GM21390 (cell line): ENCODE results near the gene HOXC13.

Experiments used
- ATAC-seq: cut with Tn5 transposase; IDR thresholded peaks from one replicate; pipeline ENCODE4 v1.9.1; 2021; ENCODE audit not compliant: unreplicated experiment

Gene HOXC13

GRCh38 chr12:53968214-53969127 lies 29.8 kb downstream of the HOXC13 start:
- ATAC-seq: no peak

GRCh38 chr12:53969588-53970259 lies 31.1 kb downstream of the HOXC13 start:
- ATAC-seq: no peak

GRCh38 chr12:53970451-53970850 lies 31.8 kb downstream of the HOXC13 start:
- no peak for ATAC-seq

- ATAC-seq: no peak
These were observed 32.5 kb downstream of the HOXC13 start for GRCh38 chr12:53971129-53971528.

- no peak for ATAC-seq
These were observed 33.1 kb downstream of the HOXC13 start for GRCh38 chr12:53971686-53972085.

- ATAC-seq: no peak
These were observed 33.6 kb downstream of the HOXC13 start for GRCh38 chr12:53972152-53972702.

GRCh38 chr12:53972722-53973235 lies 34.1 kb downstream of the HOXC13 start, which contains the start of gene HOXC11:
Gene HOXC11, plus strand, starts transcription at chr12:53973126. Its CDS starts 116 bp downstream, at chr12:53973242.
- ATAC-seq: no peak

- no peak for ATAC-seq
These were observed 34.8 kb downstream of the HOXC13 start for GRCh38 chr12:53973236-53974042.

GRCh38 chr12:53974084-53975063 lies 35.7 kb downstream of the HOXC13 start, which contains the start of gene HOTAIR:
Gene HOTAIR, minus strand, starts transcription at chr12:53974954.
- no peak for ATAC-seq

GRCh38 chr12:53975064-53975471 lies 36.4 kb downstream of the HOXC13 start:
- ATAC-seq: no peak

- ATAC-seq: no peak
These were observed 37.0 kb downstream of the HOXC13 start for GRCh38 chr12:53975479-53976152.

- no peak for ATAC-seq
These were observed 37.7 kb downstream of the HOXC13 start for GRCh38 chr12:53976172-53976822.

- no peak for ATAC-seq
These were observed 38.4 kb downstream of the HOXC13 start for GRCh38 chr12:53976823-53977595.

GRCh38 chr12:53977596-53978445 lies 39.2 kb downstream of the HOXC13 start:
- no peak for ATAC-seq

GRCh38 chr12:53978477-53979356 lies 40.1 kb downstream of the HOXC13 start:
- ATAC-seq: no peak
